HepG2 (cell line): Measurements from ENCODE around the gene MYL9. TPM values are rescaled to one million over a fixed set of nuclear protein-coding genes. Genes with fewer than 3 reads are reported as not detected.

Experiments
- ATAC-seq: fragments of 200-7000 bp; cut with Tn5 transposase; 3 replicates; pipeline ENCODE4 v1.9.1; 2020; ENCODE audit warnings: mild to moderate bottlenecking, moderate library complexity
- BruUV-seq: library from RNA; stranded (reverse); fragments of 400-500 nt; replicated peaks from 2 replicates; lab custom pipeline; 2021; lab: Mats Ljungman, UMichigan
- CTCF ChIA-PET: fragments of 300-600 bp; formaldehyde crosslinking; extraction: SDS; loops from one replicate; lab custom pipeline; 2021; ENCODE audit warnings: low total read pairs, inconsistent platforms, low intra/inter-chr PET ratio; lab: Yijun Ruan, JAX
- POLR2A ChIA-PET: fragments of 350-600 bp; sonication (Branson Sonifier 250); formaldehyde crosslinking; loops from one replicate; lab custom pipeline; 2020; ENCODE audit warnings: antibody characterized with exemption, inconsistent platforms; lab: Yijun Ruan, JAX
- DNase-seq: peaks from one replicate; pipeline ENCODE4 v3.0.0-alpha.2; 2015; ENCODE audit warnings: low spot score
- FAIRE-seq: peaks from 3 replicates; lab custom pipeline; 2011; peaks lifted over from hg19 to GRCh38; lab: Jason Lieb, UNC
- H2AFZ ChIP-seq: one replicate; pipeline ENCODE4 v1.6.1; 2011; ENCODE audit warnings: low read length, inconsistent platforms
- H3K27ac ChIP-seq: fragments of 300-600 bp; 3 replicates; pipeline ENCODE4 v1.8.0; 2011; ENCODE audit warnings: mixed run types, mild to moderate bottlenecking, mixed read lengths, low read length, inconsistent platforms; ENCODE audit not compliant: insufficient read depth; ENCODE audit errors: extremely low read length
- H3K27me3 ChIP-seq, 2 experiments: fragments of 200-600 bp in 1 of 2; 2 replicates in 1 of 2; 3 replicates in 1 of 2; pipeline versions ENCODE4 v1.6.0 to v1.8.0; 2011; ENCODE audit warnings: low read length in 2 of 2, mild to moderate bottlenecking in 2 of 2, moderate library complexity in 2 of 2, inconsistent platforms in 1 of 2; ENCODE audit not compliant: insufficient read depth in 2 of 2, control insufficient read depth in 1 of 2
- H3K36me3 ChIP-seq, 2 experiments: fragments of 200-600 bp in 1 of 2; replicated peaks in 1 of 2; 2 replicates in 1 of 2; 3 replicates in 1 of 2; pipeline versions ENCODE4 v1.5.1 to v1.8.0; 2011; ENCODE audit warnings: low read length in 2 of 2, inconsistent platforms in 1 of 2; ENCODE audit not compliant: insufficient read depth in 2 of 2, control insufficient read depth in 1 of 2
- H3K4me1 ChIP-seq: 2 replicates; pipeline ENCODE4 v1.5.1; 2012; ENCODE audit warnings: low read length, inconsistent platforms; ENCODE audit not compliant: insufficient read depth
- H3K4me2 ChIP-seq: 2 replicates; pipeline ENCODE4 v1.6.0; 2011; ENCODE audit warnings: low read depth, low read length, inconsistent platforms
- H3K4me3 ChIP-seq, 3 experiments: fragments of 200-600 bp in 1 of 3; sonication (generic), shearing (Covaris generic) in 1 of 3; replicated peaks in 1 of 3; 2 replicates each; pipeline ENCODE4 v1.5.1; 2011 to 2016; ENCODE audit warnings: low read length in 3 of 3, inconsistent platforms in 2 of 3, low read depth in 2 of 3, mild to moderate bottlenecking in 2 of 3, control low read depth in 1 of 3, mixed read lengths in 1 of 3; ENCODE audit not compliant: insufficient read depth in 1 of 3
- H3K79me2 ChIP-seq: one replicate; pipeline ENCODE4 v1.6.1; 2011; ENCODE audit warnings: low read length, inconsistent platforms; ENCODE audit not compliant: insufficient read depth
- H3K9ac ChIP-seq: 2 replicates; pipeline ENCODE4 v1.6.0; 2011; ENCODE audit warnings: mild to moderate bottlenecking, low read depth, low read length, inconsistent platforms; ENCODE audit not compliant: insufficient read depth
- H3K9me3 ChIP-seq: 2 replicates; pipeline ENCODE4 v1.5.1; 2012; ENCODE audit warnings: mild to moderate bottlenecking, low read length
- H4K20me1 ChIP-seq: 2 replicates; pipeline ENCODE4 v1.6.0; 2011; ENCODE audit warnings: inconsistent platforms, mild to moderate bottlenecking, low read length, moderate library complexity; ENCODE audit not compliant: insufficient read depth
- ATF7 ChIP-seq, 2 experiments: fragments of 450-650 bp in 1 of 2; sonication (generic) in 1 of 2; formaldehyde crosslinking in 1 of 2; IDR thresholded peaks; 2 replicates each; pipeline versions ENCODE4 v1.4.0 to v1.6.1; 2016 to 2020; ENCODE audit warnings: antibody characterized with exemption in 1 of 2, mild to moderate bottlenecking in 1 of 2, missing genetic modification reagents in 1 of 2
- CREB1 ChIP-seq, 2 experiments: fragments of 450-650 bp in 1 of 2; IDR thresholded peaks; 2 replicates each; pipeline ENCODE4 v1.6.1; 2016 to 2017; ENCODE audit warnings: control low read depth in 1 of 2, mild to moderate bottlenecking in 1 of 2, missing compliant biosample characterization in 1 of 2, missing genetic modification characterization in 1 of 2
- FOSL1 ChIP-seq: sonication (generic); formaldehyde crosslinking; IDR thresholded peaks from 2 replicates; pipeline ENCODE4 v1.9.0; 2021; ENCODE audit warnings: missing genetic modification reagents, borderline replicate concordance
- HNRNPK ChIP-seq: fragments of 200-400 bp; formaldehyde crosslinking; IDR thresholded peaks from 2 replicates; pipeline ENCODE4 v1.6.1; 2018; ENCODE audit warnings: low read length, low read depth, moderate library complexity, mild to moderate bottlenecking; ENCODE audit not compliant: poor library complexity, severe bottlenecking
- KLF12 ChIP-seq: sonication (generic); formaldehyde crosslinking; IDR thresholded peaks from 2 replicates; pipeline ENCODE4 v1.4.0; 2020; ENCODE audit warnings: missing genetic modification reagents, borderline replicate concordance
- POLR2AphosphoS5 ChIP-seq: IDR thresholded peaks from 2 replicates; pipeline ENCODE4 v1.6.1; 2012; ENCODE audit warnings: low read depth, low read length
- POLR2G ChIP-seq: fragments of 200-400 bp; formaldehyde crosslinking; IDR thresholded peaks from 2 replicates; pipeline ENCODE4 v1.6.1; 2018; ENCODE audit warnings: mild to moderate bottlenecking, low read depth, low read length, moderate library complexity
- RARA ChIP-seq: IDR thresholded peaks from 2 replicates; pipeline ENCODE4 v1.6.1; 2016; ENCODE audit warnings: missing genetic modification reagents, missing compliant biosample characterization
- RBFOX2 ChIP-seq: fragments of 200-400 bp; formaldehyde crosslinking; IDR thresholded peaks from 2 replicates; pipeline ENCODE4 v1.6.1; 2017; ENCODE audit warnings: low read depth, mild to moderate bottlenecking, low read length
- RBM22 ChIP-seq: fragments of 200-400 bp; formaldehyde crosslinking; optimal IDR thresholded peaks from 2 replicates; pipeline ENCODE3; 2017; ENCODE audit warnings: mild to moderate bottlenecking, low read length, moderate library complexity
- SRSF9 ChIP-seq: fragments of 200-400 bp; formaldehyde crosslinking; IDR thresholded peaks from 2 replicates; pipeline ENCODE4 v1.6.1; 2018; ENCODE audit warnings: borderline replicate concordance, mild to moderate bottlenecking, low read depth, low read length; ENCODE audit not compliant: insufficient read depth, poor library complexity, severe bottlenecking
- ZNF569 ChIP-seq: sonication (generic); formaldehyde crosslinking; IDR thresholded peaks from 2 replicates; pipeline ENCODE4 v1.5.0; 2020; ENCODE audit warnings: mild to moderate bottlenecking, missing genetic modification reagents, moderate library complexity, borderline replicate concordance
- WGBS: methylation state at CpG from one replicate; pipeline ENCODE4 v1.1.6; 2017; ENCODE audit warnings: low lambda C conversion rate; 5-methylcytosine and 5-hydroxymethylcytosine counted together
- in situ Hi-C: cut with HindIII; loops from 2 replicates; pipeline ENCODE4 v1.10.0; 2017; ENCODE audit warnings: low pct_unique_long_range_greater_than_20kb; ENCODE audit not compliant: extremely low pct_ligation_motif_present
- intact Hi-C: fragments of 100-400 bp; cut with micrococcal nuclease; formaldehyde crosslinking; loops from one replicate; pipeline ENCODE4 v1.10.0; 2022; ENCODE audit not compliant: unreplicated experiment
- polyA plus RNA-seq, 8 experiments: library from polyadenylated mRNA; depleted of rRNA in 3 of 8; stranded (reverse) in 7 of 8; unstranded in 1 of 8; fragments of >200 nt; fragmentation: Illumina TruSeq in 4 of 8; extraction: Trizol in 4 of 8; gene quantifications; 2 replicates each; pipeline versions ENCODE4 v1.2.1 to v1.2.3, GENCODE V29; 2011 to 2016; ENCODE audit warnings: low read depth in 4 of 8, missing spikeins in 1 of 8, mixed read lengths in 1 of 8; ENCODE audit not compliant: insufficient read depth in 1 of 8
- total RNA-seq, 5 experiments: library from RNA; depleted of rRNA; stranded (reverse); fragments of >200 nt; fragmentation: Illumina TruSeq; extraction: Trizol; gene quantifications; 2 replicates each; pipeline ENCODE4 v1.2.3, GENCODE V29; 2016; ENCODE audit warnings: low read depth in 1 of 5
- TF ChIP-seq, protein P1 (sequence below): sonication (generic); formaldehyde crosslinking; IDR thresholded peaks from 2 replicates; pipeline ENCODE4 v1.5.0; 2020; ENCODE audit warnings: mild to moderate bottlenecking, missing genetic modification reagents

MYL9 gene
- total and polyA plus RNA-seq, 2 of the 13 experiments (the other 11 are each of a cell fraction or from before 2014, with no cell fraction given) = 0.87 to 2.2 TPM

DNA sequence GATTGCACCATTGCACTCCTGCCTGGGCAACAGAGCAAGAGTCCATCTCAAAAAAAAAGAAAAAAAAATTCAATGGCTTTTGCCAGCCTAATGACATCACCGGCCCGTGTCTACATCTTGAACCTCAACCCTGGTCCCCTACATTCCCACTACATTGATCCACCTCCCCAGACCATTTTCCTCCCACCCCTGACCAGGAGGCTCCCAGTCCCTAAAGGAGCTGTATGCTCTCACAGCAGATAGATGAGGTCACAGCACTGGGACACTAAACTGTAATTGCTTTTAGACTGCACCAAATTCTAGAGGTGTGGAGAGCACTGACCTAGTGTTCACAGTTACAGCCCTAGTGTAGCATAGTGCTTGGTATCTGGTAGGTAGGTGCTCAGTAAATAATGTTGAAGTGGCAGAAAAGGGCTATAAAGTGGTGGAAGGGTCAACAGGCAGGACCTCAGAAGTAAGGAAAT lies 42.7 kb downstream of the MYL9 start:
- Histone ChIP-seq H3K4me3 (no peak overlapping the region), H3K79me2 (peaks cover 6% of the 10 kb centered on the region), H3K4me2 (no peak overlapping the region), H3K27me3 (no peaks in the 10 kb centered on the region), H2AFZ (no peak overlapping the region), H4K20me1 (no peaks in the 10 kb centered on the region), H3K36me3 (peaks cover 39 to 60% of the 10 kb centered on the region in 2 experiments), H3K9me3 (no peaks in the 10 kb centered on the region), H3K27ac (no peak overlapping the region), H3K9ac (no peak overlapping the region), H3K4me1 (no peaks in the 10 kb centered on the region)
- ChIA-PET CTCF (interaction anchor here (1.2 kb wide), 1 partner anchor 11 kb away, joined by 3 read pairs; the partner anchor contains the start of gene TGIF2), POLR2A (interaction anchor here (2.3 to 4.9 kb wide), 3 partner anchors 10 to 22 kb away, joined by 7 to 28 read pairs (median 10); partner anchors contain the start of genes RAB5IF and TGIF2)
- BruUV-seq = no TSS peak
- no peak for FAIRE-seq
- peak; percentile 25; the same call in 1 of the 2 replicates for TF ChIP-seq RBFOX2
- TF ChIP-seq KLF12 = no peak
- TF ChIP-seq HNRNPK = no peak
- no peak for TF ChIP-seq FOSL1
- TF ChIP-seq, protein P1, sequence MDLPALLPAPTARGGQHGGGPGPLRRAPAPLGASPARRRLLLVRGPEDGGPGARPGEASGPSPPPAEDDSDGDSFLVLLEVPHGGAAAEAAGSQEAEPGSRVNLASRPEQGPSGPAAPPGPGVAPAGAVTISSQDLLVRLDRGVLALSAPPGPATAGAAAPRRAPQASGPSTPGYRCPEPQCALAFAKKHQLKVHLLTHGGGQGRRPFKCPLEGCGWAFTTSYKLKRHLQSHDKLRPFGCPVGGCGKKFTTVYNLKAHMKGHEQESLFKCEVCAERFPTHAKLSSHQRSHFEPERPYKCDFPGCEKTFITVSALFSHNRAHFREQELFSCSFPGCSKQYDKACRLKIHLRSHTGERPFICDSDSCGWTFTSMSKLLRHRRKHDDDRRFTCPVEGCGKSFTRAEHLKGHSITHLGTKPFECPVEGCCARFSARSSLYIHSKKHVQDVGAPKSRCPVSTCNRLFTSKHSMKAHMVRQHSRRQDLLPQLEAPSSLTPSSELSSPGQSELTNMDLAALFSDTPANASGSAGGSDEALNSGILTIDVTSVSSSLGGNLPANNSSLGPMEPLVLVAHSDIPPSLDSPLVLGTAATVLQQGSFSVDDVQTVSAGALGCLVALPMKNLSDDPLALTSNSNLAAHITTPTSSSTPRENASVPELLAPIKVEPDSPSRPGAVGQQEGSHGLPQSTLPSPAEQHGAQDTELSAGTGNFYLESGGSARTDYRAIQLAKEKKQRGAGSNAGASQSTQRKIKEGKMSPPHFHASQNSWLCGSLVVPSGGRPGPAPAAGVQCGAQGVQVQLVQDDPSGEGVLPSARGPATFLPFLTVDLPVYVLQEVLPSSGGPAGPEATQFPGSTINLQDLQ (CRISPR knock-in tag) = 0 out of 2 replicates have a peak, but pooled peaks have one; percentile 14
- TF ChIP-seq CREB1 (IDR thresholded peaks at IDR 0.05) = peak; percentile 49; the same call in 1 of the 2 replicates
- TF ChIP-seq CREB1 (CRISPR knock-in tag; IDR thresholded peaks at IDR 0.05) = no peak
- peak; percentile 27; the same call in 1 of the 2 replicates for TF ChIP-seq POLR2G
- TF ChIP-seq ATF7 (IDR thresholded peaks at IDR 0.05) = peak; percentile 87
- TF ChIP-seq ATF7 (CRISPR knock-in tag; IDR thresholded peaks at IDR 0.05) = no peak
- TF ChIP-seq RARA (CRISPR knock-in tag) = no peak
- no peak for TF ChIP-seq SRSF9
- TF ChIP-seq RBM22 = peak; percentile 87
- TF ChIP-seq ZNF569 (CRISPR knock-in tag) = no peak
- peak; percentile 48; the same call in 1 of the 2 replicates for TF ChIP-seq POLR2AphosphoS5
- intact Hi-C loops (no loop called here), in situ Hi-C loops (no loop called here)
- ATAC-seq = no peak; the same call in 2 of the 3 replicates
- no peak for DNase-seq
- 77% methylated on average over 2 of the region's 2 CpGs for WGBS
